GM12873 (cell line): ENCODE results near the gene EIF1.
A peak's percentile ranks its signal among the peaks of the same experiment; 100 is the strongest.

Source experiments
- TF ChIP-seq, protein P1 (sequence below): IDR thresholded peaks from 2 replicates; pipeline ENCODE4 v1.5.1; 2012; ENCODE audit warnings: low read depth, mild to moderate bottlenecking, moderate library complexity, low read length, control low read depth; ENCODE audit not compliant: insufficient read depth; ENCODE audit errors: missing control alignments

The EIF1 gene

DNA sequence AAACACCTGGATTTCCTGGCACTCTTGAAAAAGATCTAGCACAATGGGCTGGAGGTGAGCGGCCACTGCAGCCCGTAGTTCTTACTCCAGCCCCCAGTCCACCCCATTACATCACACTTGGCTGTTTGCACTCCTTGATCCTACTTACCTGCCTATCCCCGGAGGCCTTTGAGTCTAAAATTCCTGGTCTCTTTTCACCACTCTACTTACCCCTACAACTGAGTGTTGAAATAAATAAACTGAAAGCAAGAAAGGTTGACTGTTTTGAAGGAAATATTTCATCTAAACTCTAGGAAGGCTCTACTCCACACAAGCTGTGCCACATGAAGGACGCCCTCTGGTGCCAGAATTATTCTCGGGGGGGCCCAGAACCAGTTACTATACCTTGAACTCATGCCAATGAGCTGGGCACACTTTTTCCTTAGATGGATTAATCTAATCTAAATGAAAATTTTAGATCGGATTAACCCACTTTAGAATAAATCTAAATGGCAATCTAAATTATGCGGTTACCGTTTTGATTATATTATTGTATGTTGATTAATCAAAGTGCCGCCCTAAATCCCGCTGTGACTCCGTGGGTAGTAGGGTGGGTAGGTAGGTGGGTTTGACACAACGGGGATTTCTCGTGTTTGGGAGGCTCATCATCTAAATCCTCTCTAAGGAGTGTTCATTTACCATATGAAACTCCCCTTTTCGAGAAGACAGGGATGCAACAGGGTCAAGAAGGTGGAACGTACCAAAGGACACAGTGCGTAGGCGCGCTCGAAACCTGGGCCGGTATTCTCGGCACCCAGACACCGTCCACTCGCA lies 651 bp upstream of the EIF1 start:
- TF ChIP-seq, protein P1, sequence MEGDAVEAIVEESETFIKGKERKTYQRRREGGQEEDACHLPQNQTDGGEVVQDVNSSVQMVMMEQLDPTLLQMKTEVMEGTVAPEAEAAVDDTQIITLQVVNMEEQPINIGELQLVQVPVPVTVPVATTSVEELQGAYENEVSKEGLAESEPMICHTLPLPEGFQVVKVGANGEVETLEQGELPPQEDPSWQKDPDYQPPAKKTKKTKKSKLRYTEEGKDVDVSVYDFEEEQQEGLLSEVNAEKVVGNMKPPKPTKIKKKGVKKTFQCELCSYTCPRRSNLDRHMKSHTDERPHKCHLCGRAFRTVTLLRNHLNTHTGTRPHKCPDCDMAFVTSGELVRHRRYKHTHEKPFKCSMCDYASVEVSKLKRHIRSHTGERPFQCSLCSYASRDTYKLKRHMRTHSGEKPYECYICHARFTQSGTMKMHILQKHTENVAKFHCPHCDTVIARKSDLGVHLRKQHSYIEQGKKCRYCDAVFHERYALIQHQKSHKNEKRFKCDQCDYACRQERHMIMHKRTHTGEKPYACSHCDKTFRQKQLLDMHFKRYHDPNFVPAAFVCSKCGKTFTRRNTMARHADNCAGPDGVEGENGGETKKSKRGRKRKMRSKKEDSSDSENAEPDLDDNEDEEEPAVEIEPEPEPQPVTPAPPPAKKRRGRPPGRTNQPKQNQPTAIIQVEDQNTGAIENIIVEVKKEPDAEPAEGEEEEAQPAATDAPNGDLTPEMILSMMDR, result peak; percentile 40

DNA sequence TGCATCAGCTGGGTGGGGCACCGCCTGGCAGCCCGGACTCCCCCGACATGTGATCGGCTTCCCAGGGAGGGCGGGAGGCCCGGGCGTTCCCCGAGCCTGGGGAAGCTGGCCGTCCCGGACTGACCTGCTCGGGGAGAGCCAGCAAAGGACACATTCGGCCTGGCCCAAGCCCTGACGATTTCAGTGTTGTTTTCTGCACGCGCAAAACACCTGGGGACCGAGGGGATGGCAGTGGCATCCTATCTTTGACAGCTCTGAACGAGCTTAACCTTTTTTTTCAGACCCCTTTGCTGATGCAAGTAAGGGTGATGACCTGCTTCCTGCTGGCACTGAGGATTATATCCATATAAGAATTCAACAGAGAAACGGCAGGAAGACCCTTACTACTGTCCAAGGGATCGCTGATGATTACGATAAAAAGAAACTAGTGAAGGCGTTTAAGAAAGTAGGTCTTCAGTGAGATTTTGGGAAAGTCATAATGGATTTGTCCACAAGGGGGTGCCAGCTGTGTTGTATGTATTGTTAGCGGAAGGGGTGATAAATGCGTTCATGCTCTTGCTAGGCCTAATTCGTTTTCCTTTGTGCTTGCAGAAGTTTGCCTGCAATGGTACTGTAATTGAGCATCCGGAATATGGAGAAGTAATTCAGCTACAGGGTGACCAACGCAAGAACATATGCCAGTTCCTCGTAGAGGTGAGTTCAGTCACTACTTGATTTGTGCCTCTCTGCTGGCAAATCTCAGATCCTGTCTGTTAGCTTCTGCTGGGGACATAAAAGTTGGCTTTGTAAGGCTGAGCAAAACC lies 1.0 kb downstream of the EIF1 start:
- TF ChIP-seq, protein P1, result peak; percentile 71

DNA sequence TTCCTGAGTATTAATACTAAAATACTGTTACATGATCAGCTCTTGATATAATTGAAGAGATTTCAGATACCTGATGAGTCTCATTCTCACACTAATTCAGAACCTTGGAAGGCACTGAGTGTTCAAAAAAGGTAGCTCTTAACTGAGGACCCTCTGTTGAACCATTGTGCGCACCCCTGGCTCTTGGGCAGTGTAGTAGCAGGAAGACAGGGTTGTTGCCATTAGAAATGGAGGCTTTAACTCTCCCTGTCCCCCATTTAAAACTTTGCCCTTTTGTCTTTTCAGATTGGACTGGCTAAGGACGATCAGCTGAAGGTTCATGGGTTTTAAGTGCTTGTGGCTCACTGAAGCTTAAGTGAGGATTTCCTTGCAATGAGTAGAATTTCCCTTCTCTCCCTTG lies 1.8 kb downstream of the EIF1 start:
- TF ChIP-seq, protein P1, result no peak

- TF ChIP-seq, protein P1, result no peak
These were observed 2.5 kb downstream of the EIF1 start for GRCh38 chr17:41691031-41691777.

DNA sequence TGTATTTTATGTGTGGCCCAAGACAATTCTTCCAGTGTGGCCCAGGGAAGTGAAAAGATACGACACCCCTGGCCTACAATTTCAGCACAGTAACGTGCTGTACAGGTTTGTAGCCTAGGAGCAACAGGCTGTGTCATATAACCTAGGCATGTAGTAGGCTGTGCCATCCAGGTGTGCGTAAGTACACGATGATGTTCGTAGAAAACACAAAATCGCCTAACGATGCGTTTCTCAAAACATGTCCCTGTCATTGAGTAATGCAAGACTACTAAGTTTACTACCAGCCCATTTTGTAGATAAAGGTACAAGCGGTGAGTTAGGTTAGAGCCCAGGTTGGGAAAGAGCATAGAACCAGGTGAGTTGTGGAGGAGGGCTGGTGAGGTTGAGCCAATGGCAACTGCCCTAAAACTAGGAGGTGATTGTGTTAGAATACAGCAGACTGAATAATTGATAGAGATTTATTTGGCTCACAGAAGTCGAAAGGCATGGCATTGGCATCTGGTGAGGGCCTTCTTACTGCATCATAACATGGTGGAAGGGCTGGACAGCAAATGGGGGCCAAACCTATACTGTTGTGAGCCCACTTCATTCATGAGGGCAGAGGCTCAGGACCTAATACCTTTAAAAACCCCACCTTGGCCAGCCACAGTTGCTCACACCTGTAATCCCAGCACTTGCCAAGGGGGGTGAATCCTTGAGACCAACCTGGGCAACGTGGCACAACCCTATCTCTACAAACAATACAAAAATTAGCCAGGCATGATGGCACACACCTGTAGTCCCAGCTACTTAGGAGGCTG lies 4.2 kb downstream of the EIF1 start:
- TF ChIP-seq, protein P1, result no peak

GRCh38 chr17:41695134-41695661 lies 6.5 kb downstream of the EIF1 start:
- TF ChIP-seq, protein P1, result no peak
